Limb (tissue), 2 donors: ENCODE results near the gene NUTF2.

ENCODE experiments used
- DNase-seq, 2 donors: peaks; one replicate each; pipeline ENCODE4 v3.0.0-alpha.2; 2016; ENCODE audit errors: extremely low spot score in 2 of 2

Gene NUTF2

DNA sequence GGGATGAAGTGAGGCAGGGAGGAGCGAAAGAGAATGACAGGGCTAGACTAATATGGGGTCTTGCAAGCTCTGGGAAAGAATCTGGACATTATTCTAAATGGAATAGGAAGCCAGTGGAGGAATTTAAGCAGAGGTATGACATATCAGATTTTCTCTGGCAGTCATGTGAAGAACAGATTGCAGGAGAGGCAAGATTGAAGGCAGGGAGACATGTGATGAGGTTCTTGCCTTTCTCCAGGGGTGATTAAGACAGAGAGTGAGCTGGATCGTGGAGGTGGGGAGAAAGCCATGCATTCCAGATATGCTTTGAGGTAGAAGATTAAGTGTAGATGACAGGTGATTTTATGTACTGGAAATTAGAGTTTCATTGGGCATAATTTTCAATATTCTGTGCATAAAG, 8.9 kb upstream of the NUTF2 start:
- no peak for DNase-seq

DNA sequence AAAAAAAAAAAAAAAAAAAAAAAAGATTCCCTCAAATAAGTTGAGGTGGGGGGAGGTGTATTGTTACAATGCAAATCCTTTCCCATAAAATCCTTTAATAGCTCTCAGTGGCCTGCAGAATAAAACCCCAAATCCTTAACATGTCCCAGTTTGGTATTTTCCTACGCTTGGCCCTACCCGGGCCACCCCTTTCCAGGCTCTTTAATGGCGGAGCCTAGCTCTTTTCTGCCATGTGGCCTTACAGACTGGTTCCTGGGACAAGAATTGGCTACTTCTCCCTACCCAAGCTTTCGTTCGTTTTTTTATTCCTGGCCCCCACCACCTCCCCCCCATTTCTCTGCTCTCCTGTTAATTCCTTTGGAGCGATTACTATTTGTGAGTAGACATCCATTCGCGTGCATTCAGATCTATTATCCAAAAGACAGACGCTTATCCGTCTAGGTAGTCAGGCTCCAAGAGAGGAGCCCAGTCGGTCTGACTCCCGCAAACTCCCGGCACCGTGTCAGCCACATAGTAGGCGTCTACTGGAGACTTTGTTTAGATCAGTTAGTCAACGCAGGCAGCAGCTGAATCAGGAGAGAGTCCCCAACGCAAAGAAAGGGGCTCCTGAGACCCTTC, 5.4 kb upstream of the NUTF2 start:
- no peak for DNase-seq

DNA sequence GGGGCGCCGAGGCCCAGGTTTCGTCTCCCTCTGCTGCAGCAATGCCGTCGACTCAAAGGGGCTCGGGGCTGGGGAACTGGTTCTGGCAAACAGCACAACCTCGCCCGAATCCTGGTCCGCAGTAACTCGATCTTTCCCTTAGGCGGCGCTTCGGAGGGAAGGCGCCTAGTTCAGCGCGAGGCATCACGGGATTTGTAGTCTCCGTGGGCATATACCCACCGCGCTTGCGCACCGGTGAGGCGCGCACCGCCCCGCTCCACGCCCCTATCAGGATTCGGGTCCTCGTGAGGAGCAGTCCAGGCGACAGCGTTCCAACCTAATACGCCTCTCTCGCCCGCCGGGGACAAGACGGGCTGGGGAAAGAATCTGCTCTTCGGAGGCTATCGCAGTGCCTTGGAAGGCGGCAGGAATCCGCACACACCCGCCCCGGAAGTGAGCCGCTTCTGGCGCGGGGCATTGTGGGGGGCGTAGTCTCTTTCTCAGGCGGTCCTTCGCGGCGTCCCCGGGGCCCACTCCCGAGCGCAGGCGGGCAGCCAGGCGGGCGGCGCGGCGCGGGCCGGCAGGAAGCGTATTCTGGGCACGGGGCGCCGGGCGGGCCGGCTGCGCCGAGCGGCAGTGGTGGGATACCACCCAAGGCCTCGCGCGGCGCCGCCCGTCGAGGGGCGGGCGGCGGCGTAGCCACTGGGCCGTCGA, 4.8 kb upstream of the NUTF2 start, which contains the start of gene THAP11:
THAP11 (plus strand) TSS at position 505 of the 693 bp plus-strand sequence. CDS start 235 bp downstream, outside the sequence.
- peak; percentile 97 for DNase-seq

DNA sequence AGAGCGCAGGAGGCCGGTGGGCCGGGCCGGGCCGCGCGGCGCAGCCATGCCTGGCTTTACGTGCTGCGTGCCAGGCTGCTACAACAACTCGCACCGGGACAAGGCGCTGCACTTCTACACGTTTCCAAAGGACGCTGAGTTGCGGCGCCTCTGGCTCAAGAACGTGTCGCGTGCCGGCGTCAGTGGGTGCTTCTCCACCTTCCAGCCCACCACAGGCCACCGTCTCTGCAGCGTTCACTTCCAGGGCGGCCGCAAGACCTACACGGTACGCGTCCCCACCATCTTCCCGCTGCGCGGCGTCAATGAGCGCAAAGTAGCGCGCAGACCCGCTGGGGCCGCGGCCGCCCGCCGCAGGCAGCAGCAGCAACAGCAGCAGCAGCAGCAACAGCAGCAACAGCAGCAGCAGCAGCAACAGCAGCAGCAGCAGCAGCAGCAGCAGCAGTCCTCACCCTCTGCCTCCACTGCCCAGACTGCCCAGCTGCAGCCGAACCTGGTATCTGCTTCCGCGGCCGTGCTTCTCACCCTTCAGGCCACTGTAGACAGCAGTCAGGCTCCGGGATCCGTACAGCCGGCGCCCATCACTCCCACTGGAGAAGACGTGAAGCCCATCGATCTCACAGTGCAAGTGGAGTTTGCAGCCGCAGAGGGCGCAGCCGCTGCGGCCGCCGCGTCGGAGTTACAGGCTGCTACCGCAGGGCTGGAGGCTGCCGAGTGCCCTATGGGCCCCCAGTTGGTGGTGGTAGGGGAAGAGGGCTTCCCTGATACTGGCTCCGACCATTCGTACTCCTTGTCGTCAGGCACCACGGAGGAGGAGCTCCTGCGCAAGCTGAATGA, 4.0 kb upstream of the NUTF2 start:
- DNase-seq, result peak; percentile 34 to 66

DNA sequence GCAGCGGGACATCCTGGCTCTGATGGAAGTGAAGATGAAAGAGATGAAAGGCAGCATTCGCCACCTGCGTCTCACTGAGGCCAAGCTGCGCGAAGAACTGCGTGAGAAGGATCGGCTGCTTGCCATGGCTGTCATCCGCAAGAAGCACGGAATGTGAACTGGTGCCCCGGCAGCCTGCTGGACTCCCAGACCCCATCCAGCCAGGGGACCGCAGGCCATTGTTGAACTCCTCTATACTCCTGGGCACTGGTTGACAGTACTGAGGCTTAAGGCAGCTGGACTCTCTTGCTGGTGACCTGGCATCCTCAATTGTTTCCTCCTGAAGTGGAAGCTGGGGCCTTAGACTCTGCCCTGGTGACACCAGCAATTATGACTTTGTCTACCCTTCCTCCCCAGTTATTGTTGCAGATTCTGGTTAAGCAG, 3.4 kb upstream of the NUTF2 start:
- no peak for DNase-seq

DNA sequence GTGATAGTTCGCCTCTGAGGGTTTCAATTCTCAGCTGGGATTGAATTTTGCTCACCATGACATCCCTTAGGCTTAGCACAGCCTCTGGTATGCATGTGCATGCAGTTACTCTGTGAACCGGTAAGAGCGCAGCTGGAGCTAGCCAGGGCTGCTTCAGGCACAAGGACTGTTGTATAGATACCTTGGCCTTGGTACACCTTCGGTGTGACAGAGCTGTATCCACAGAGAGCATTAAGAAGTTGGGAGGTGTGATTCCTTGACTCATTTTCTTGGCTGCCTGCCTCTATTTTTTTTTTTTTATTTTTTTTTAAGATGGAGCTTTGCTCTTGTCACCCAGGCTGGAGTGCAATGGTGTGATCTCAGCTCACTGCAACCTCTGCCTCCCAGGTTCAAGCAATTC, 2.2 kb upstream of the NUTF2 start:
- DNase-seq, result no peak

DNA sequence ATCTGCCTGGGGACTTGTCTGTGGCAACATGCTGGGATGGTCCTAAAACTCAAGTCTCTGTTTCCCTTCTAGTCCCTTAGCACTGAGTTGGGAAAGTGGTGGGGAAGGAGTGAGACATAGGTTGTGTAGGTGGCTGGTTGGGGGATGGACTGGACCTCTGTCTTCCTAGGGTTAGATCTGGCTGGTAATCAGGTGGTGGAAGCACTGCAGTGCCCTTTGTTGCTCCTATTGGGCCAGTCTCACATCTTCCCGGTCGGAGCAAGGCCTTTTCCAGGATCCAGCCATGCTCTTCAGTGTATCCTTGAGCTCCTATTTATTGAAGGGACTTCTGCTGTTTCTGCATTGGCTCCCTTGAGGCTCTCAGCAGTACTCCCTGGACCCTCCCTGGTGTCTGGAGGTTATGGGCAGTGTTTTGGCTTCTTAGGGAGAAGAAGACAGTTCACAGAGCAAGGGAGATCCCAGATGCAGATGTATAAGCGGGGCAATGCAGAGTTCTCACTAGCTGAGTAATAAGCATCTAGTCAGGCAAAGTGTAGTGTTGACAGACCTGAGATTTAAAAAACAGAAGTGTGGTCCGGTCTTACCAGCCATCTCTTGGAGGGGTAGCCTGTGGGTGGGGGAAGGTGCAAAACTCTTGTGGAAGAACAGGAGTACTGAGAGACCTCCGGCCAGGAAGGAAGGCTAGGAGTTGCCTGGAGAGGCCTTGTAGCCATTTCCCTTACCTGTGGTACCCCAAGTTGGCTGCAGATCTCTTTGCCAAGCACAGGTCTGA, 1.3 kb upstream of the NUTF2 start:
- DNase-seq, result no peak

DNA sequence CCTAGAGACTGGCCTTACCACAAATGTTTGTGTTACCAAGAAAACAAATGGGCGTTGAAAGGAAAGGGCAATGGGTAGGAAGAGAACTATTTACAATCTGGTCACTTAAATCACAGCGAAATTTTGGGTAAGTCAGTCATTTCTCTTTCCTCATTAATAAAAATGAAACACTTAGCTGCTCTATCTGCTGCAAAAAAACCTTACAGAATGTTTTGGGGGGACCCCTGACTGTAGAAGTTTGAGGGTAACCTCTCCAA, 742 bp upstream of the NUTF2 start:
- DNase-seq, result no peak

DNA sequence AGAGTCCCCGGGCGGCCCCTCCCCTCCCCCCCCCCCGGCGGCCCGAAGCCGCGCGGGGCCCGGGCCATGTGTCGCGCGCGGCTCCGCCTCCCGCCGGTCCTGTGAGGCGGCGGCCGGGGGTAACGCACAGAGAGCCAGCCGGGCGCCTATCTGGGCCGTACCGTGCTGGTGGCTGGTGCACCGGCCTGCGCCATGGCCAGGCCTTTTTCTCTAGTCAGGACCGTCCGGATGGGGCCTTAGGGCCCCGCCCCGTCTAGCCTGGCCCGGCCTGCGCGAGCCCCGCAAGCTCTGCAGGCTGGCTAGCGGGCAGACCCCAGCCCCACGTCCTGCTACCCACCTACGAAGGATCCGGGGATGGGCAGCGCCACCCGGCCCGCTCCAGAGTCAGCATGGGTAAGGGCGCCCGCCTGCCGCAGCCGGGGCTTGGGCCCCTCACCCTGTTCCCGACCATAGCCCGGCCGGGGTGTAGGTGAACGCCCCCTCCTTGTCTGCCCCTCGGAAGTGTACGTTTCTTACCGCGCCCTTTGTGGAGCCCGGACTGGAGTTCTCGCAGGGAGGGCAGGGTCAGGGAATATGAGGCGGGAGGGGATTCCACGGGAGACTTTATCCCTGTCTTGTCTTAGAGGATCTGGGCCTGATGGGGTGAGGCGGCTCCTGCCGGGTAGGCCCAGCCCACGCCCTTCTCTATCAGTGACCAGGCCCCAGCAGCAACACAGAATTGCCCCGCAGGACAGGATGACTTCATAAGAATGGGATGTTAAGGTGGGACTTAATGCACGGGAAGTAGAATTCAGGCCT, 530 bp downstream of the NUTF2 start, which contains the start of gene CENPT:
CENPT (minus strand) TSS at position 630 of the 798 bp plus-strand sequence. CDS start 13,834 bp downstream, outside the sequence.
- DNase-seq, result no peak

DNA sequence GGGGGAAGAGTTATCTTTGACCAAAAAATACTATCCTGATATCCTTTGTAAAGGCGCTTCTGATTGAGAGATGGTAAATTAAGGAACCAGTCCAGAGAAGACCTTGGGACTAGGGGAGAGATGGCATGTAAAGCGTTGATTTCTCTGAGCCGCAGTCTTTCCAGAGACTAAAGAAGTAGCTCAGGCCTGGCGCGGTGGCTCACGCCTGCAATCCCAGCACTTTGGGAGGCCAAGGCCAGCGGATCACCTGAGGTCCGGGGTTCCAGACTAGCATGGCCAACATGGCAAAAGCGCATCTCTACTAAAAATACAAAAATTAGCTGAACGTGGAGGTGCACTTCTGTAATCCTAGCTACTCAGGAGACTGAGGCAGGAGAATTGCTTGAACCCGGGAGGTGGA, 1.4 kb downstream of the NUTF2 start:
- DNase-seq, result no peak

DNA sequence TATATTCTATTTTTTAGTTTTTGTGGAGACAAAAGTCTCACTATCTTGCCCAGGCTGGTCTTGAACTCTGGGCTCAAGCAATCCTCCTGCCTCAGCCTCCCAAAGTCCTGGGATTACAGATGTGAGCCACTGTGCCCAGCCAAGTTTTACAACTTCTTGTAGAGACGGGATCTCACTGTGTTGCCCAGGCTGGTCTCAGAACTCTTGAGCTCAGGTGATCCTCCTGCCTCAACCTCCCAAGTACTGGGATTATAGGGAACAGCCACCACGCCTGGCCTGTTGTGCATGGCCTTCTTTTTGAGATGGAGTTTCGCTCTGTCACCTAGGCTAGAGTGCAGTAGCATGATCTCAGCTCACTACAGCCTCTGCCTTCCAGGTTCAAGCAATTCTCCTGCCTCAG, 6.9 kb downstream of the NUTF2 start:
- no peak for DNase-seq

DNA sequence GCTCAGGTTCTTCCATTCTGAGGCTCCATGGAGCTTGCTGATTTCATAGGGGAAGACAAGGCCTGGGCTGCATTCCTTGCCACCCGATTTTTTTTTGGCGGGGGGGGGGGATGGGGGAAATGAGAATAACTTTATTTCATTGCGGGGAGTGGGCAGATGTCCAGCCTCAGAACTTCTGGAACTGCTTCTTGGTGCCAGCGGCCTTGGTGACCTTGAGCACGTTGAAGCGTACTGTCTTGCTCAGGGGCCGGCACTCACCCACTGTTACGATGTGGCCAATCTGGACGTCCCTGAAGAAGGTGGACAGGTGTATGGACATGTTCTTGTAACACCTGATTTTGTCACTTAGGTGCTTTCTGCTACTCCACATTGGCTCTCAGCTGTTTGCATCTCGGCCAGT, 9.1 kb downstream of the NUTF2 start:
- no peak for DNase-seq

DNA sequence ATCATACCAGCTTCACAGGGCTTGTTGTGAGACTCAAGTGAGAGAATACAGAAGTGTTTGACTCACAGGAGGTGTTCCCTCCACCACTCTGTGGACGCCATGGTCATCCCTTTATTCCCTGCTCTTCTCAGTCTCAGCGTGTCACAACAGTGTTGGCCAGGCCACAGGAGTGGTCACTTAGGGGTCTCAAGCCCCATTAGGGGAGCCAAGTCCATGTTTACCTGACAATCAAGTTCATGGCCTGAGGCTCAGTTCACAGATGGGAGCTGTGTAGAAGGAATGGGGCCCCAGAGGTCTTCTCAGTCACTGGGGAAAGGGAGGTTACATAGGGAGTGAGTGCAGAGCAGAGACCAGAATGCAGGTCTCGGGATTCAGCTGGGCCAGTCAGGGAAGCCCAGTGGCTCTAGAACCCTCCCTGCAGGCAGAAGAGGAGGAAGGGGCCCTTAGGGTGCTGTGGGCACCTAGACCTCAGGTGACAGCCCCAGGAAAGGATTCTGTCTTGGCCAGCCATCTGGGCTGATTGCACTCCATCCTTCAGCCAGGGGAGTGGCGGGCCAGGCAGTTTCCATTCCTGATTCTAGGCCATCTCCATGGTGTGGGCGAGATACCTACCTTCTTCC, 10.3 kb downstream of the NUTF2 start:
- DNase-seq, result no peak

DNA sequence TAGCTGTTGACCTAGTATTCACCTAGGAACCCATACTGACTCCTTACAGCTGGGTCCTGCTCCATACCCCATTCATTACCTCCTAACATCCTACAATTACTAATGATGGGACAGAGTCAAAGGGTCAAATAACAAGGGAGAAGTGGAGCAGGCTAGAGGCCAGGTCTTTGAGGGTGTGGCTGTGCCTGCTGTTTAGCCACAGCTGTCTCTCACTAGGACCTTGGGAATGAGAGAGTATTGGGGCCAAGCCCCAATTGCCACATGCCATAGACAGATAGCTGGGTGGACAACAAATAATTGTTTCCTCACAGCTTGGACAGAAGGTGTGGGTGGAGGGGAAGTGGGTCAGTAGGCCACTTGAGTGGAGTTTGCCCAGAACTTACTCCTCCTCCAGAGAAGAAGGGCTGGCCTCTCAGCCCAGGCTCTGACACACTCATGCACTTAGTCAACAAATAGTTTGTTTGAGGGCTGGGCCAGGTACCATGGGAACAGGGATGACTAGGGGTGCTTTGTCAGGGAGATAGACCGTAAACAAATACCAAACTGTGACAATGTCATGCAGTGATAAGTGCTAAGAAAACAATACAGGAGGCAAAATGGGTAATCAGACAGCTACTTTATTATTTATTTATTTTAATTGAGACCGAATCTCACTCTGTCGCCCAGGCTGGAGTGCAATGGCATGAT, 11.0 kb downstream of the NUTF2 start:
- no peak for DNase-seq

DNA sequence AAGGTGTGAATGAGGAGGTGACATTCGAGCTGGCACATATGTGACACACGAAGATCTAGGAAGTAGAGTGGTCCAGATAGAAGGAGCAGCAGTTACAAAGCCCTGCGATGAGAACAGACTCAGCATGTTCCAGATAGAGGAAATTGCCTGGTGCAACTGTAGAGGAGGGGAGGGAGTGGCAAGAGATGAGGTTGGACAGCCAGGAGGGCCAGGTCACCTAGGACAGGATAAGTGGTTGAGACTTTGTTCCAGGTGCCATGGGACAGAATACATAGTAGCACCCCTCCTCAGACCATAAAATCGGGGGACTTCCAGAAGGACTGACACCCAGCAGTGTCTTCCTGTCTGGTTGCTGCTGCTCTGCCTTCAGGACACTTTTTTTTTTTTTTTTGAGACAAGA, 11.8 kb downstream of the NUTF2 start:
- DNase-seq, result no peak

DNA sequence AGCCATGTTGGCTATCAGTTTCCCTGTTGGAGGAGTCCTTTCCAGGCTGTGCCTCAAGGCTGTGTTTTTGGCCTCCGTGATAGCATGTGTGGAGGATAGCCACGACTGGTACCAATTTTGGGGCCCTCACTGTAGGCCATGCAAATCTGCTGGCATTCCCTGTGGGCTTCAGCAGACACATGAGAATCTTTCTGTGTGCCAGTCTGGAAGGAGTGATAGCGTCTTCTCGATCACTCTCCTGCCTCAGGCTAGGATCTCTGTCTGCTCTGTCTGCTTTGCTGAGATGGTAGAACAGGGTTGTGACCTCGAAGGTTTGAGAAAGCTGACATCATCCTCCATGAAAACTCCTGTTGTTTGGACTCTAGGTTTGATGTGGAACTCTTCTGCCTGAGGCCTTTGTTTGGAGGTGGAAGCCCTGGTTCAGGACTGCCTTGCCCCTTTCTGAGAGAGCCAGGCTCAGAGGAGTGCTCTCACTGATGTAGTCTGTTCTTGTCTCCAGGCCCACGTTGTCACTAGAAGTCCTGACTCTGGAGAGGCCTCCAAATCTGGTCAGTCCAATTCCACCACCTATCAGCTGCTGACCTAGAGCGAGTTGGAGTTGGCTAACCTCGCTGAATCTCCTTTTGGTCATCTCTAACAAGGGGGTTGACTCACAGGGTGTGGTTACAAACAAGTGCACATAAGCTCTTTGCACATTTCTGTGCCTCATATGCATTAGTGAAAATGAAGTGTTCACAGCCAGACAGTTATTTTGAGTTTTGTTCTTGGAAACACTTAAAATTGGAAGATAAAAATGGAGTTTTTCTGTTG, 14.1 kb downstream of the NUTF2 start:
- no peak for DNase-seq

DNA sequence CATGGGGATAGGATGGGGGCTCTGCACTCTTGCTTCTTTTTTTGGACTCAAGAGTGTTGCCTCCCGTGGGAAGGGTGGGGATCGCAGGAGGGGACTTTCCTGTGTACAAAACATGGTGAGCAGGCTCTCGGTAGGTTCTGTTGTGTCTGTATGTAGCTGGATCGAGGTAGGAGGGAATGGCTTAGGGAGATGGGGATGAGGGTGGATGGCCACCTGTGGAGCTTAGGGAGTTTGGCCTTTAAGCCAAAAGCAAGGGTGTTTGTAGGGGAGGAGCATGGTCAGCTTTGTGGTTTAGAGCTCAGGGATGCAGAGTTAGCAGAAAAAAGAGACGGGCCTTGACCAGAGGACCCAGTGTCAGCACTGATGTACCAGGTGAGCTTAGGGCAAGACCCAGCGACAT, 15.1 kb downstream of the NUTF2 start:
- no peak for DNase-seq

DNA sequence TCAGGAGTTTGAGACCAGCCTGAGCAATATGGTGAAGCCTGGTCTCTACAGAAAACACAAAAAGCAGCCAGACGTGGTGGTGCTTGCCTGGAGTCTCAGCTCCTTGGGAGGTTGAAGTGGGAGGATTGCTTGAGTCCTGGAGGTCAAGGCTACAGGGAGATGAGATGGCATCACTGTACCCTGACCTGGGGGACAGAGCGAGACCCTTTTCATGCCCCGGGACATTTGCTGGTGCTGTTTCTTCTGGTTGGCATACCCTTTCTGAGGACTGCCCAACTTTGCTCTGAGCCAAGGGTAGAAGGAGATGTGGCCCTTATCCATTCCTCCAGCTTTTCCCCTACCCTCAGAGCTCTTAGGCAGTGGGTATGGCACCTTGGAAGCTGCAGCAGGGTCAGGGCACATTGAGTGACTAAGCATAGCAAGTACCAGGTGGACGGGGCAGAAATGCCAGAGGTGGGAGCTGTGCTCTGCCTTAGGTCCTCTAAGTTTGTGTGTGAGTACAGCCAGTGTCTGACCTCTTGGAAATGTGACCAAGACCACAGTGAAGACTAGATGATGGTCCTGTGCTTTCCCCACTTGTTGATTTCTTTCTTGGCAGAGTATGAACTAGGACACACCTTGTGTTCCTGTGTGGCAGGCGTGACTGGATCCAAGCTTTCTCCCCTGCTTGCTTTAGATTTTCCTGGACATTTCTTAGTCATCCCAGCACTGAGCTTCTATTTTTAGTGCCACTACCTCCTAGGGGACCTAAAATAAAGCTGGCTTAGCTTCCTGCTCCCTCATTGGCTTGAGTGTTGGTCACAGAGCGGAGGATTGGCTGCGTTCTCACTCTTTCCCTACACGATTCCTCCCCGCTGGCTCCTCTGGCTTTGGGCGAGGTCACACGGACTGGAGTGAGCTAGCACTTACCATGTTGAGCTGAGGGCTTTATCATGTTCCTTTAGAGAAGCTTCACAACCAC, 16.2 kb downstream of the NUTF2 start:
- DNase-seq, result no peak
